Activated CD4-positive, alpha-beta T cell treated with anti-CD3 and anti-CD28 coated beads, Interleukin-2, amount 50 U/mL, for 48 hours (primary cell): Measurements from ENCODE around the gene RBP4.
"Not testable (repeated sequence)": the region's sequence is repeated elsewhere in the genome, so short reads cannot be mapped to it uniquely, and the experiment has no call there.

Experiments used
- DNase-seq, 2 experiments: peaks; one replicate each; pipeline ENCODE4 v3.0.0-alpha.2; 2020

Gene RBP4

DNA sequence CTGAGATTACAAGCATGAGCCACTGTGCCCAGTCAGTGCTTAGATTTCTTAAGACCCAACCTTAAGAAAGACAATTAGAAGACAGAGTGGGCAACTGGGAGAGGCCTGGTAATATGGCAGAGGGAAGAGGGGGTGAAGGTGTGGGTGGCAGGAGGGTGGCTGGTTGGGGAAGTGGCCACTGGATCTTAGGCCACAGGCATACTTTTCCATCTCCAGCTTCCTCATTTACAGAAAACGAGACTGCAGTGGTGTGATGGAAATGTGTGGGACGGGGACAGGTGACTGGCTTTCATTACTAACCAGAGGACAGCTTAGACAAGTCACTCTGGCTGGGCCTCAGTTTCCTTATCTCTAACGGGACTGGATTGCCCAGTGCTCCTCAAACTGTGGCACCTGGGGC, 35.6 kb downstream of the RBP4 start:
- no peak for DNase-seq

DNA sequence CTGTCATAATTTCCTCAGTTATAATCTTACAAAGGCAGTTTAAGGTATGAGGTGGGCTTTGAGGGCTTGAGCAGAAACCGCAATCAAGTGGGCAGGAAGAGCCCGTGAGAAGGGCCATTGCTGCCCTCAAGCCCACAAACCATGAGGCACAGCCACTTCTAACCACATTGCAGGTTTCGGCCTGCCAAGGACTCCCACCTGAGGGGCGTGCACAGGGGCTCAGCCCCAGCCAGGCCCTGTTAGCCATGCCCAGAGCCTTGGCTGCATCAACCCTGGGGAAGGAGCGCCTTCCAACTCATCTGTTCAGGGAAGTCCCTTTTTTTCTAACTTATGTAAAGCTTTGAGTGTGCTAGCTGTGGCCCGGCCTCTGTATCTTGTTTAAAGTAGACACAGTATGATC, 40.5 kb downstream of the RBP4 start:
- DNase-seq = no peak

DNA sequence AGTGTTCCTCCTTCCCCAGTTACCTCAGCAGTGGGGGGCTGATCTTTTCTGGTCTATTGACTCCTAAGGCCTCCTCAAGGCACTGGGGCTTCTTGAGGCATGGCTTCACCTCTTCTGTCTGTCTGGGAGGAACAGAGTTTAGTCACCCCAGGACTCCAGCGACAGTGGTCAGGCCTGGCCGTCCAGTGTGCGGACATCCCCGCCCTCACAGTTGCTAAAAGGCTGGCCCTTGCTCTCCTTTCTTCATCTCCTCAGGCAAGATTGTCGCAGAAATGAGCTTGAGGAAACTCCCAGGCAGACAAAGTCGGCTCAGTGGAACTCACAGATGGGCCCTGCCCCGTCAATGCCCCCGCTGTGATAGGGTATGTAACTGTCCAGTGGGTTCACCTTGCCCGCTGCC, 41.5 kb downstream of the RBP4 start:
- no peak for DNase-seq

DNA sequence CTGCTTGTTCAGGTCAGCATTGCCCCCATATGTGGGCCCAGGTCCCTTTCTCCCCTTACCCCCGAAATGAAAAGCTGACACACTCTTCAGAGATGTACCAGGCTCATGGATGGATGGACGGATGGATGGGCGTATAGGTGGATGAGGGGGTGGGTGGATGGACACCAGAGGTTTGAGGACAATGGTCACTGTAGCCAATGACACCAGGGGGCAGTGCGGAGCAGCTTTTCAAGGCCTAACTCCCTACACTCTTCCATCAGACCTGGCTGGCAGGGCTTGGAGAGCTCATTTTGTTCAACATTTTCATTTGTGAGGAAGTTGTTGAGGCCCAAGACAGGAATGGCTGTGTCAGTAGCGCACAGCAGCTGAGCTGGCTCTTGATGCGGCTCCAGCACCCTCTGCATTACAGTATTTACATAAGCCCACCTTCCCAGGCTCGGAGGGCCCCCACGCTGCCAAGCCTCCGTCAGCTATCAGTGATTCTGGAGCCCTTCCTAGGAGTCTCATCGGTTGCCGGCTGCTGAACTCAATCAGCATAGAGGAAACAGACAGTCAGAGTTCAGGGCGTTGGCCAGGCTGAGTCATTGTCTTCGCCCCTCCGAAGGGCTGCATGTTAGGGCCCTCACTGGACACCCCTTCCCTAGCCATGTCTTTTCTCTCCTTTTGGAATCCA, 46.1 kb downstream of the RBP4 start:
- peak; percentile 67 to 71 for DNase-seq

DNA sequence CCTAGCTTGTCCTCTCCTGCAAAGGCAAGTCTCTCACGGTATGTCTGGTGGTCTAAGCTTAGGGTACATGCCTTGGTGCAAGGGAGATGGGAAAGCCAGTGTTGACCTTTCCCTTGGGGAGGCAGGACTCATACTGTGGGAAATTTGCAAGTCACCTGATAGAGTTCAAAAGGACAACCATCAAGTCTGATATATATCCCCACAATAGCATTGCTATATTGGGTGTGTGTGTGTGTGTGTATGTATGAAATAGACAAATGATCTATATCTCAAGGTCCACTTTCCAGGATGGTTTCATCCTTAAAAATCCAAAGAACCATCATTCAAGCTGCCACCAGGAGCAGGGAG, 46.7 kb downstream of the RBP4 start:
- no peak for DNase-seq

DNA sequence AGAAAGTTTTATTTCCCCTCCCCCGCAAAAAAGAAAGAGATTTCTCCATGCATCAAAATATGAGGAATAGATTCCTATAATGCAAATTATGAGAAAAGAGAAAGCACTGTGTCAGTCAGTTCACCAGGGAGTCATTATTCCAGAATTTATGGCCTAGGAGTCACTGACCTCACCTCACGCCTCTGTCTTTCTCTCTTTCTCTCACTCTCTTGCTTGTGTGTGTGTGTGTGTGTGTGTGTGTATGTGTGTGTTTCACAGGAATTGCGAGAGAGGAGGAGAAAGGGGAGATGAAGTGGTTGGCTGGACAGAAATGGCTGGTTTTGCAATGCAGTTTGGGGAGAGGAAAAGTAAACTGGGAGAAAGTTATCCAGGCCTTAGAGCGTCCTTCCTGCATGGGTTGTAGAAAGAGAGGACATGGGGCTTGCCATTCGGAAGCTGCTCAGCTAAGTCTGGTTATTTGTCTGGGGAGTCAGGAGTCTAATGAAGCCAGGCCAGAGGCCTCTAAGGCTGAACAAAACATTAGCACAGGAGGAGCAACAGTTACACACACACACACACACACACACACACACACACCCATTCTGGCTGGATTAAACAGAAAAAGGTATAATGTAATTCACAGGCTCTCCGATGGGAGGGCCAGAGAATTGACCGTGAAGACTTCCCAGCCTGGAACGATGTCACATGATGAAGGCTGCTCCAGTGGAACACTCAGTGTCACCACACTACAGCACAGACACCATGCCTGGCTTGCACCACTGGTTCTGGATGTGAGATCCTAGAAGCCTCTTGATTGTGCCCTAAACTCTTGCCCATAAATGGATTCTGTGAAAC, 47.3 kb downstream of the RBP4 start:
- no peak for DNase-seq

DNA sequence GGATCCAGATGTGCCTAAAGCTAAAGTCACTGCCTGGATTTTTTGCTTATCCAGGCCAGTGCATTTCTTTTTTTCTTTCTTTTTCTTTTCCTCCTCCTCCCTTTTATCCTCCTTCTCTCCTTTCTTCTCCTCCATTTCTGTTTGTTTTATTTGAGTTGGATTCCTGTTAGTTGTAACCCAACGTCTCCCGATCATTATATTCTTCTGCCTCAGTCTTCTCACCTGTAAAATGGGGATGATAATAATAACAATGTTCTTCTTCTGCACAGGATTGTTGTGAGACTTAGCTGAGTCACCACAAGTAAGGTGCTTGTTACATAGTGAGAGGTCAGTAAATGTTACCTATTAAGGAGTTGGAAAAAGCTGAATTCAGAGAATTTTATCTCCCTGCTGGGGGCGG, 48.3 kb downstream of the RBP4 start:
- DNase-seq = no peak

DNA sequence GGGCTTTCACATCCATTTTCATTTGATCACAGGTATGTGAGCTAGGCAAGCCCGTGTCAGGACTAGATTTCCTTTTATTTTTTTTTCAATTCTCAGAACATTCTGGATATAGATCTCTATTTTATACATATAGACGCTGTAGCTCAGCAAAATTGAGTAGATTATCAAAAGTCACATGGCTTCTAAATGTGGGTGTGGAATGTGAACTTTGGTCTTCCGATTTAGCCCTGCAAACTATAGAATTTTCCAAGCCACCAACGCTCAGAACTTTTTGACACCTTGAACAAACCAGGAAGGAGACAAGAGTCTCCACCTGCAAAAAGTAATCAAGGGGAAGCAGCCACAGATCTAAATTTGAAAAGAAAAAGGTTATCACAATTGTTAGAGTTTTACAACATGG, 50.4 kb downstream of the RBP4 start:
- no peak for DNase-seq

DNA sequence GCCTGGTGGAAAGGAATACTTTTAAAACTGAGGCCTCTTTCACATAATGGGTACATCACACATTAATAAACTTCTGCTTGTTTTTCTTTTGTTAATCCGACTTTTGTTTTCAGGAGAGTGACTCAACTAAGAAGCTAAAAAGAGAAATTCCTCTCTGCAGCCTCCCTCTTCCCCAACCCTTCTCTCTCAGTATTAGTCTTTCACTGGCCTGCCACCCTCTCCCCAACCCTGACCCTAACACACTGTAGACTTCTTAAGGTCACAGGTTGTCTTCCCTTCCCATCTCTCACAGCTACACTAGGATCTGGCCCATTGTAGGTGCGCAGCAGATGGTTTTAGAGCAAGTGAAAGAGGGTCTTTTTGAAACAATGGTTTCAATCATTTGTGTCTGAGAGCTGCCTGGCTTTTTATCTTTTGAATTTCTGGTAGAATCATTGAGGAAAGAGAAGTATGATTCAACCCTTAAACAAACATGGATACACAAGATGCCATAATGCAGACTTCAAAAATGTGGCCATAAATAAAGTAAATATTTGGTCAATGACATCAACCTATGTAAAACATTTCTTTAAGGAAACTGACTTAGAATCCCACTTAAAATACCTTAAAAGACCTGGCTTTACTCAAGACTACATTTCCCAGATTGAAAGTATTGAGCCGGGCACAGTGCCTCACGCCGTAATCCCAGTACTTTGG, 52.5 kb downstream of the RBP4 start:
- no peak for DNase-seq

DNA sequence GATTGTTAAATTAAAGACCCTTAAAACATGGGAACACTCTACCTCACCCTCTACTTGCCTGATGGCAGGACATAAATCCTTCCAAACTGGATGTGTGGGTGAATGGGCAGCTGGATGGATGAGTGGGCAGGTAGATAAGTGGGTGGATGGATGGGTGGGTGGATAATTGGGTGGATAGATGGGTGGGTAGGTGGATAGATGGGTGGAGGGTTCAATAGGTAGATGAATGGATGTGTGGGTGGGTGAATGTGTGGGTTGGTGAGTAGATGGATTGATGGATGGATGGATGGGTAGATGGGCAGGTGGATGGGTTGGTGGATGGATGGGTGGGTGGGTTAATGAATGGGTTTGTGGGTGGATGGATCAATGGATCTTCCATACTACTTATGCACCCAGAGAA, 53.5 kb downstream of the RBP4 start:
- no peak for DNase-seq

DNA sequence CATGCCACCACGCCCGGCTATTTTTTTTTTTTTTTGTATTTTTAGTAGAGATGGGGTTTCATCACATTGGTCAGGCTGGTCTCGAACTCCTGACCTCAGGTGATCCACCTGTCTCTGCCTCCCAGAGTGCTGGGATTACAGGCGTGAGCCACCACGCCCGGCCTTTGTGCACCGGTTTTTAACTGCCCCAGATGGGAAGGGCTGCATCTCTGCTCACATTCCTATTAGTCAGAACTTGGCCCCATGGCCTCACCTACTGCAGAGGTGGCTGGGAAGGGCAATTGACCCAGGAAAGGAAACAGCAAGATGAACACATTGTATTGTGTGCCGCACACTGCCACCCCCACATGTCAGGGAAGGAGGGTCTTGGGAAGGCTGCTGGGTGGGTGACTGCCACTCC, 54.0 kb downstream of the RBP4 start:
- not testable (repeated sequence) for DNase-seq

DNA sequence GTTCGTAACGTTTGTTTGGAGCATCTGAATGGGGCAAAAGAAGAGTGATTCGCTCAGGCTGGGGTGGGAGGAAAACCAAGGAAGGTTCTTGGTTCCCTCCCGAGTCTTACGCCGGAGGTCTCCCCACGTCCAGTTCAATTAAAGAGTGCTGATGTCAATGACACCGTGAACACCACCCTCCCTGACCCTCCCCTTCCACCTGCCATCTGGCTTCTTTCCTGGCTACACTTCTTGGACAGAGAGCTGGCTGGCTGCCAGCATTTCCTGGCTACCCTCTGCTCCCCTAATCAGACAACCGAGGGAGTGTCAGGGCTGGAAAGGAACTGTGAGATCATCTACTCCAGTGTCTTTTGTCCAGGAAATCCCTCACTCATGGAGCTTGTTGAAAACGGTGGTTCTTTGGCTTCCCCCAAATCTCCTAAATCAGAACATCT, 58.7 kb downstream of the RBP4 start:
- no peak for DNase-seq
